ENCODE results near the gene DNAAF5. TPM values are rescaled to one million over a fixed set of nuclear protein-coding genes. Genes with fewer than 3 reads are reported as not detected.
"Not testable (repeated sequence)": the region's sequence is repeated elsewhere in the genome, so short reads cannot be mapped to it uniquely, and the experiment has no call there.

The DNAAF5 gene
- total and polyA plus RNA-seq, 9 donors = 14.3 to 28.4 (median 26.2) TPM

GRCh38 chr7:802500-803242 is 76.2 kb downstream of the DNAAF5 start:
- DNase-seq = no peak
- peaks cover 18% of the 10 kb centered on the region for H3K4me1 ChIP-seq (ENCODE audit: control insufficient read depth, insufficient read depth, low read length)
- H3K27ac ChIP-seq (ENCODE audit: low read length) = peak overlapping the region; percentile 74
- no peaks in the 10 kb centered on the region for H3K27me3 ChIP-seq (ENCODE audit: control insufficient read depth, insufficient read depth, low read length)
- no peak overlapping the region for H3K4me3 ChIP-seq (ENCODE audit: low read length)
- peaks cover 2% of the 10 kb centered on the region for H3K36me3 ChIP-seq (ENCODE audit: control insufficient read depth, insufficient read depth, low read length)
- no peaks in the 10 kb centered on the region for H3K9me3 ChIP-seq (replicated peaks; ENCODE audit: control insufficient read depth, low read depth, low read length)
- 78% methylated on average over 15 of the region's 18 CpGs for WGBS (ENCODE audit: insufficient coverage)

- no peak overlapping the region for H3K4me3 ChIP-seq (ENCODE audit: low read length)
- peaks cover 2% of the 10 kb centered on the region for H3K36me3 ChIP-seq (ENCODE audit: control insufficient read depth, insufficient read depth, low read length)
- no peaks in the 10 kb centered on the region for H3K9me3 ChIP-seq (replicated peaks; ENCODE audit: control insufficient read depth, low read depth, low read length)
- no peak overlapping the region for H3K27ac ChIP-seq (ENCODE audit: low read length)
- WGBS (ENCODE audit: insufficient coverage) = 24% methylated on average over 3 of the region's 10 CpGs
- H3K27me3 ChIP-seq (ENCODE audit: control insufficient read depth, insufficient read depth, low read length) = no peaks in the 10 kb centered on the region
- DNase-seq = peak; percentile 56
- peaks cover 18% of the 10 kb centered on the region for H3K4me1 ChIP-seq (ENCODE audit: control insufficient read depth, insufficient read depth, low read length)
These were observed 76.7 kb downstream of the DNAAF5 start for GRCh38 chr7:803243-803635.

- 92% methylated on average over 2 of the region's 4 CpGs for WGBS (ENCODE audit: insufficient coverage)
- H3K36me3 ChIP-seq (ENCODE audit: control insufficient read depth, insufficient read depth, low read length); H3K27ac ChIP-seq (ENCODE audit: low read length); DNase-seq; H3K27me3 ChIP-seq (ENCODE audit: control insufficient read depth, insufficient read depth, low read length); H3K4me3 ChIP-seq (ENCODE audit: low read length); H3K9me3 ChIP-seq (replicated peaks; ENCODE audit: control insufficient read depth, low read depth, low read length): not testable (repeated sequence)
- H3K4me1 ChIP-seq (ENCODE audit: control insufficient read depth, insufficient read depth, low read length) = peaks cover 21% of the 10 kb centered on the region
These were observed 77.3 kb downstream of the DNAAF5 start for GRCh38 chr7:803796-804195.

- Histone ChIP-seq H3K4me1 (ENCODE audit: control insufficient read depth, insufficient read depth, low read length) (peaks cover 21% of the 10 kb centered on the region), H3K27ac (ENCODE audit: low read length) (no peak overlapping the region), H3K36me3 (ENCODE audit: control insufficient read depth, insufficient read depth, low read length) (no peaks in the 10 kb centered on the region), H3K27me3 (ENCODE audit: control insufficient read depth, insufficient read depth, low read length) (no peaks in the 10 kb centered on the region), H3K9me3 (replicated peaks; ENCODE audit: control insufficient read depth, low read depth, low read length) (no peaks in the 10 kb centered on the region), H3K4me3 (ENCODE audit: low read length) (no peak overlapping the region)
- 33% methylated on average over 9 of the region's 18 CpGs for WGBS (ENCODE audit: insufficient coverage)
- no peak for DNase-seq
These were observed 78.8 kb downstream of the DNAAF5 start for GRCh38 chr7:805261-805660.

DNA sequence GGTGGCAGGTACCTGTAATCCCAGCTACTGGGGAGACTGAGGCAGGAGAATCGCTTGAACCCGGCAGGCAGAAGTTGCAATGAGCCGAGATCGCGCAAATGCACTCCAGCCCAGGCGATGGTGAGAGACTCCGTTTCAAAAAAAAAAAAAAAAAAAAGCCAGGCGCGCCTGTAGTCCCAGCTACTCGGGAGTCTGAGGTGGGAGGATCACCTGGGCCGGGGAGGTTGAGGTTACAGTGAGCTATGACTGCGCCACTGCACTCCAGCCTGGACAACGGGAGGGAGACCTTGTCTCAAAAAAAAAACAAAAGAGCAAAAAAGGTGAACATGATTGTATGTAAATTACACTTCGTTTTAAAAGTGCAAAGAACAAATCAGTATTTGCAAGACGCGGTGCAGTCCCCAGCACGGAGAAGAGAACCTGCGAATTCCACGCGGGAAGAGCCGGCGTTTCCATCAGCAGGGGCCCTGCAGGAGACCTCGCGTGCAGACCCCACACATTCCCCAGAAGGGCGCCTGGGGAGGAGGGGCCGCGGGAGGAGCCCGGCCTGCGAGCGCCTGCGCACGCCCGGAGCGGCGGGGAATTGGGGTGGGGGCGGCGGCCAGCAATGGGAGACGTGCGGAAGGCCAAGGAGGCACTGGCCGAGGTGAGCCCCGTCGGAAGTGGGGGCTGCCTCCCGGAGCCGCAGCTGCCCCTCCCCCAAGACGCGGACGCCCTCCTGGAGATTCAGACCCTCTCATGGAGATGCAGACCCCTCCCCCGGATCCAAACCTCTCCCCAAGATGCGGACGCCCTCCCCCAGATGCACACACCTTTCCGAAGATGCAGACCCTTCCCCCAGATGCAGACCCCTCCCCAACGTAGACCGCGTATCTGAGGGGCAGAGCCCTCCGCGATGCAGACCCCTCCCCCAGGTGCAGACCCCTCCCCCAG is 89.1 kb downstream of the DNAAF5 start:
- peaks cover 40% of the 10 kb centered on the region for H3K4me1 ChIP-seq (ENCODE audit: control insufficient read depth, insufficient read depth, low read length)
- peak; percentile 61 for DNase-seq
- H3K9me3 ChIP-seq (replicated peaks; ENCODE audit: control insufficient read depth, low read depth, low read length) = peaks cover 2% of the 10 kb centered on the region
- no peaks in the 10 kb centered on the region for H3K27me3 ChIP-seq (ENCODE audit: control insufficient read depth, insufficient read depth, low read length)
- no peaks in the 10 kb centered on the region for H3K36me3 ChIP-seq (ENCODE audit: control insufficient read depth, insufficient read depth, low read length)
- H3K27ac ChIP-seq (ENCODE audit: low read length) = peak overlapping the region; percentile 74
- WGBS (ENCODE audit: insufficient coverage) = 17% methylated on average over 50 of the region's 56 CpGs
- H3K4me3 ChIP-seq (ENCODE audit: low read length) = peak overlapping the region; percentile 45

- Histone ChIP-seq H3K4me1 (ENCODE audit: control insufficient read depth, insufficient read depth, low read length) (peaks cover 41% of the 10 kb centered on the region), H3K27ac (ENCODE audit: low read length) (peak overlapping the region; percentile 74)
- WGBS (ENCODE audit: insufficient coverage) = under 1% methylated on average over 33 of the region's 51 CpGs
These were observed 89.8 kb downstream of the DNAAF5 start for GRCh38 chr7:816300-816750.

DNA sequence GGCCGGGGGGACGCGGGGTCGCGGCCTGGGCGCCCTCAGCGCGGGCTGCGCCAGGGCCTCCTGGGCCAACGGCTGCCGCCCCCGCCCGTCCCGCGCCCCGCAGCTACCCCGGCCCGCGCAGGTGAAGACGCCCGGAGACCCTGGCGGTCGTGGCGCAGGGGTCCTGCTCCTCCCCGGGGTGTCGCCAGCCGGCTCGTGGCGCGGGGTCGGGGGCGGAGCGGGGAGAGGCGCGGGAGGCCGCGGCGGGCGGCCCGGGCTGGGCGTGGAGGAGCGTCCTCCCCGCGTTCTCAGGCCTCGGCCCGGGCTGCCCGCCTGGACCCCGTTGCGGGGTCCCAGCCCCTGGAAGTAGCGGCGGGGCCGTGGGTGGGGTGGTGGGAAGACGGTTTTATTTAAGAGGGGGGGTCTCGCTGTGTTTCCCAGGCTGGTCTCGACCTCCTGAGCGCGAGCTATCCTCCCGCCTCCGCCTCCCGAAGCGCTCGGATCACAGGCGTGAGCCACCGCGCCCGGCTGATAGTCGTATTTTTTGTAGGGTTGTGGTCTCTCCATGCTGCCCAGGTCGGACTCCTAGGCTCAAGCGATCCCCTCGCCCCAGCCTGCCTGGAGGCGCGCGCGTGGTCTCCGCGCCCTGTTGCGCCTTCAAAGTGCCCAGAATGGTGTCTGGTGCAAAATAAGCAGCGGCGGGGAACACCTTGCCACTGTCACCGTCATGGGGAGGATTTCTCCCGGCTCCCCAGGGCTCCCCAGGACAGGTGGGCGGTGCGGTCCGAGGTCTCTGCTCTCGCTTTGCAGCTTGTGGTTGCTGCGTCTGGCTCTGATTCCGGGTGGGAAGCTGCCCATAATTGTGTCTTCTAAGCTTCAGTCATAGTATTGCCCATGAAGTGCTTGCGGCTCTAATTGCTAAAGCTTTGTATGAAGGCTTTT is 90.5 kb downstream of the DNAAF5 start:
- H3K4me1 ChIP-seq (ENCODE audit: control insufficient read depth, insufficient read depth, low read length) = peaks cover 43% of the 10 kb centered on the region
- peak overlapping the region; percentile 80 for H3K27ac ChIP-seq (ENCODE audit: low read length)
- no peaks in the 10 kb centered on the region for H3K36me3 ChIP-seq (ENCODE audit: control insufficient read depth, insufficient read depth, low read length)
- peak overlapping the region; percentile 84 for H3K4me3 ChIP-seq (ENCODE audit: low read length)
- WGBS (ENCODE audit: insufficient coverage) = under 1% methylated on average over 81 of the region's 88 CpGs
- no peak for DNase-seq
- H3K27me3 ChIP-seq (ENCODE audit: control insufficient read depth, insufficient read depth, low read length) = no peaks in the 10 kb centered on the region
- H3K9me3 ChIP-seq (replicated peaks; ENCODE audit: control insufficient read depth, low read depth, low read length) = peaks cover 2% of the 10 kb centered on the region

More at GRCh38 chr7:816300-816750, 89.8 kb downstream of the DNAAF5 start:
- Histone ChIP-seq H3K36me3 (ENCODE audit: control insufficient read depth, insufficient read depth, low read length) (no peaks in the 10 kb centered on the region), H3K27me3 (ENCODE audit: control insufficient read depth, insufficient read depth, low read length) (no peaks in the 10 kb centered on the region), H3K4me3 (ENCODE audit: low read length) (peak overlapping the region; percentile 45), H3K9me3 (replicated peaks; ENCODE audit: control insufficient read depth, low read depth, low read length) (peaks cover 2% of the 10 kb centered on the region)
- DNase-seq = peak; percentile 100

DNA sequence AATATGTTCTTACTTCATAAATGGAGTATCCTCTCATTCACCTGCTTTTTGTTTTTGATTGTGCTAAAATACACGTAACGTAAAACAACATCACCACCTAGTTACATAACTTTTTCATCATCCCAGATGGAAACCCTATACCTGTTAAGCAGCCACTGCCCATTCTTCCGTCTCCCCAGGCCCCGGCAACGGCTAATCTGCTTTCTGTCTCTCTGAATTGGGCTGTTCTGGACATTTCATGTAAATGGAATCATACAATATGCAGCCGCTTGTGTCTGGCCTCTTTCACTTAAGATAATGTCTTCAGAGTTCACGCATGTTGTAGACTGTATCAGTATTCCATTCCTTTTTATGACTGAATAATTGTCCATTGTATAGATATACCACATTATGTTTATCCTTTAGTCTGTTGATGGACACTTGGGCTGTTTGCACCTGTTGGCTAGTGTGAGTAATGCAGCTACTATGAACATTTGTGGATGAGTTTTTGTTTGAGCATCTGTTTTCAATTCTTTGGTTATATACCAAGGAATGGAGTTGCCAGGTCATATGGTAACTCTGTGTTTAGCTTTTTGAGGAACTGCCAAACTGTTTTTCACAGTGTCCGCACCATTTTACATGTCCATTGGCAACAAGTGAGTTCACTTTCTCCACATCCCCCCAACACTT is 91.7 kb downstream of the DNAAF5 start:
- Histone ChIP-seq H3K27me3 (ENCODE audit: control insufficient read depth, insufficient read depth, low read length) (no peaks in the 10 kb centered on the region), H3K27ac (ENCODE audit: low read length) (peak overlapping the region; percentile 29), H3K4me1 (ENCODE audit: control insufficient read depth, insufficient read depth, low read length) (peaks cover 33% of the 10 kb centered on the region), H3K9me3 (replicated peaks; ENCODE audit: control insufficient read depth, low read depth, low read length) (peaks cover 2% of the 10 kb centered on the region), H3K36me3 (ENCODE audit: control insufficient read depth, insufficient read depth, low read length) (peaks cover 2% of the 10 kb centered on the region), H3K4me3 (ENCODE audit: low read length) (no peak overlapping the region)
- 73% methylated on average over 3 of the region's 8 CpGs for WGBS (ENCODE audit: insufficient coverage)
- DNase-seq = no peak

GRCh38 chr7:820341-820740 is 93.8 kb downstream of the DNAAF5 start:
- Histone ChIP-seq H3K9me3 (replicated peaks; ENCODE audit: control insufficient read depth, low read depth, low read length) (peaks cover 2% of the 10 kb centered on the region), H3K36me3 (ENCODE audit: control insufficient read depth, insufficient read depth, low read length) (peaks cover 8% of the 10 kb centered on the region), H3K27me3 (ENCODE audit: control insufficient read depth, insufficient read depth, low read length) (no peaks in the 10 kb centered on the region), H3K27ac (ENCODE audit: low read length) (no peak overlapping the region), H3K4me1 (ENCODE audit: control insufficient read depth, insufficient read depth, low read length) (peaks cover 41% of the 10 kb centered on the region), H3K4me3 (ENCODE audit: low read length) (no peak overlapping the region)
- DNase-seq = no peak
- no CpG with 5 or more reads among the region's 1 CpG for WGBS (ENCODE audit: insufficient coverage)
